D721Med (cell line): Measurements from ENCODE around the gene PEAK1.

Experiments
- DNase-seq: peaks from one replicate; pipeline ENCODE4 v3.0.0; 2011; ENCODE audit warnings: low spot score; ENCODE audit not compliant: insufficient read length
- FAIRE-seq: peaks from 2 replicates; lab custom pipeline; 2011; peaks lifted over from hg19 to GRCh38; lab: Jason Lieb, UNC
- CTCF ChIP-seq: IDR thresholded peaks from 2 replicates; pipeline ENCODE4 v1.5.1; 2012; ENCODE audit warnings: mild to moderate bottlenecking, control low read depth; ENCODE audit not compliant: insufficient read depth; ENCODE audit errors: missing control alignments

PEAK1 gene

GRCh38 chr15:77375133-77375532 is 44.8 kb downstream of the PEAK1 start:
- FAIRE-seq (no peak), DNase-seq (no peak)
- no peak for TF ChIP-seq CTCF

GRCh38 chr15:77373441-77373840 is 46.5 kb downstream of the PEAK1 start:
- DNase-seq (no peak), FAIRE-seq (no peak)
- TF ChIP-seq CTCF, result no peak

DNA sequence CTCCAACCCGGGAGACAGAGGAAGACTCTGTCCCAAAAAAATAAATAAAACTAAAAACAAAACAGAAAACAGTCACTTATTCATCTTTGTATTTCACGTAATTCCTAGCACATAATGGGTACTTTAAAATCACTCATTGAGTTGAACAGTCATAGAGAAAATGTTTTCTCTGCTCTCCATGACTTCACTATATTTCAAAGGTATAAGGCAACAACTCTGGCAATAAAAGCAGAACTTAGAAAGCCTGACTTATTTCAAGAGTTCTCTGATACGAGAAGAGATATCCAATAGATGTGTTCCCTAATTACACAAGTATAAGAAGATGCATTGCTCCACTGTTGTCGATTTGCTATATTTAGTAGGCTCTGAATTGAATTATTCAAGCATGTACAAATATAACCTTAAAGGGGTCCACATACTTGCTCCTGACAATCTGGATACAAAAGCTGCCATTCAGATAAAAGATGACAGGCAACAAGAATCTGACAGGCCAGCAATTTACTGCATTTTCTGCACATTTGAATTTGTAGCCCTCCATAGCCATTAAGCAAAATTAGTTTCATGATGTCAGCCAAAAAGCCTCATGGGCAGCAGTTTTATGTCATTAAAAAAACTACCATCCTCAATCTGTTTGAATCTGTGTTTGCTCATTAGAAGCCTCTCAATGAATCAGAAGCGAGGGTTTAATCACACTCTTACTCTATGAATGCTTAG is 47.9 kb downstream of the PEAK1 start:
- TF ChIP-seq CTCF, result no peak
- FAIRE-seq (no peak), DNase-seq (no peak)

DNA sequence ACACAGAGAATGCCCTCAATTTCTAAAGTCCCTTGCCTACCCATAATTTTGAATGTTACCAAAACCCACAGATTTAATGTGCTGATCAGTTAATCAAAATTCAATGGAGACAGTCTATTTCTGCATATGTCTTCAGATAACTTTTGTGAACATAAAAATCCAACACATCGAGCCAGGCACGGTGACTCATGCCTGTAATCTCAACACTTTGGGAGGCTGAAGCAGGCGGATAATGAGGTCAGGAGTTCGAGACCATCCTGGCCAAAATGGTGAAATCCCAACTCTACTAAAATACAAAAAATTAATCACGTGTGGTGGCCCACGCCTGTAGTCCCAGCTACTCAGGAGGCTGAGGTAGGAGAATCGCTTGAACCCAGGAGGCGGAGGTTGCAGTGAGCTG is 49.3 kb downstream of the PEAK1 start:
- no peak for FAIRE-seq
- DNase-seq, result no peak
- no peak for TF ChIP-seq CTCF

DNA sequence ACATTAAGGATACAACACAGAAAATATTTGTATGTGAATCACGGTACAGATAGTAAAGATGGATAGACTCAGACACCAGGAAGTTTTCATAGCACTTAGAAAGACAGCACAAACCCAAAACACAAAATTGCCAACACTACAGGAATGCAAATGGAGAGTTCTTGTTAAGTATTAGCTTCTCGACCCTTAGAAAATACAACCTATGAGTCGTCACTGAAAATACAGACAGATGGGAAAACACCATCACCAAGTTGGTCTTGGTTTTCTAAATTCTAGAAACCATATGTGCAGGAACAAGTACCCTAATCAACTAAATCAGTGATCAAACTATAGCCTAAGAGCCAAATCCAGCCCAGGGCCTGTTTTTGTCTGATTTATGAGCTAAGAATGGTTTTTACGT is 50.7 kb downstream of the PEAK1 start:
- DNase-seq (no peak), FAIRE-seq (no peak)
- TF ChIP-seq CTCF, result no peak

DNA sequence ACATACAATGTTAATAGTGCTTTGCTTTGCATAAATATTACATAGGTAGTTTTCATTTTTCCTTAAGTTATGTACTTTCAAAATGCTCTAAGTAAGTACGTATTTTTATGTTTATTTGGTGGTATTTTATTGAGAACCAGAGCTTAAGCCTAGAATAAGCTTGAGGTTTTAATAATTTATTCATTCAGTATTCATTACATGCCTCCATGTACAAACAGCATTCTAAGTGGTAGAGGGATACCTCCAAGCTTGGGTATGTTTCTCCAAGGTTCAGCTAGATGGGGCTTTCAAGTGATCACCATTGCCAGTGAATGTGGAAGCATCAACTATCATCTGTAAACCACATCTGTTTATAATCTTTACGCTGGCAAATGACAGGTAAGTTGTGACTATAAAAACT is 52.3 kb downstream of the PEAK1 start:
- TF ChIP-seq CTCF, result no peak
- DNase-seq (no peak), FAIRE-seq (no peak)

GRCh38 chr15:77361456-77361855 is 58.4 kb downstream of the PEAK1 start:
- FAIRE-seq, result no peak

More at GRCh38 chr15:77361456-77361855, 58.4 kb downstream of the PEAK1 start:
- TF ChIP-seq CTCF, result no peak
- no peak for DNase-seq
